Stimulated activated CD4-positive, alpha-beta T cell treated with anti-CD3 and anti-CD28 coated beads, Interleukin-4, amount 100 ng/mL, for 1 hour (primary cell): ENCODE measurements around the gene PPP1R12B.
"Not testable (repeated sequence)": the region's sequence is repeated elsewhere in the genome, so short reads cannot be mapped to it uniquely, and the experiment has no call there.

Source experiments
- DNase-seq: peaks from one replicate; pipeline ENCODE4 v3.0.0-alpha.2; 2020

Gene PPP1R12B

DNA sequence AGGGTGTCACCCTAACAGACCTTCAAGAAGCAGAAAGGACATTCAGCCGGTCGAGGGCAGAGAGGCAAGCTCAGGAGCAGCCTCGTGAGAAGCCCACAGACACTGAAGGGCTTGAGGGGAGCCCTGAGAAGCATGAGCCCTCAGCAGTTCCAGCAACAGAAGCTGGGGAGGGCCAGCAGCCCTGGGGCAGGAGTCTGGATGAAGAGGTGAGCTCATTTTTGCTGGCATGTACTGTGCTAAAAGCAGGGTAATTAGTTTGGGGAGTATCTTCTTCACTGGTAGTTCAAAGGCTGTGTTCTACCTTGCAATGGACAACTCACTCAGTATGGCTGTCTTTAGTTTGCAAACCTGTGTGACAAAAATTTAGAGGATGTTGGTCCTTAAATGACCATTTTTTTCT lies 144.6 kb downstream of the PPP1R12B start:
- DNase-seq: not testable (repeated sequence)

DNA sequence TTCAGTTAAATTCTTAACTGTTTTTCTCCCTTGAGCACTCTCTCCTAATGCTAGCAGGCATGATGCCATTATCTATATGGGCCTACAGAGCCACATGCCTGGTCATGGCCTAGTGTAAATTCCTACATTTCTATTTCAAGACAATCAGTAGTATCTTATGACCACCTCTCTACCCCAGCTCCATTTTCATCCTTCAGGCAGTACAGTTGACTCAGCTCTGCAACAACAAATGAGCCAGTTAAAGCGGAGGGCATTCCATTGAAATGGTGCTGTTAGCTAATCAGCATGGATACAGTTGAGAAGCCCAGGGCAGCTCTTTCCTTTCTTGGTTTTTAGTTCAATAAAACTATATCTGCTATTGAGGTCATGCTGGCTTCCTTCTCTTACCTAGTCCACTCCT lies 150.0 kb downstream of the PPP1R12B start:
- no peak for DNase-seq

DNA sequence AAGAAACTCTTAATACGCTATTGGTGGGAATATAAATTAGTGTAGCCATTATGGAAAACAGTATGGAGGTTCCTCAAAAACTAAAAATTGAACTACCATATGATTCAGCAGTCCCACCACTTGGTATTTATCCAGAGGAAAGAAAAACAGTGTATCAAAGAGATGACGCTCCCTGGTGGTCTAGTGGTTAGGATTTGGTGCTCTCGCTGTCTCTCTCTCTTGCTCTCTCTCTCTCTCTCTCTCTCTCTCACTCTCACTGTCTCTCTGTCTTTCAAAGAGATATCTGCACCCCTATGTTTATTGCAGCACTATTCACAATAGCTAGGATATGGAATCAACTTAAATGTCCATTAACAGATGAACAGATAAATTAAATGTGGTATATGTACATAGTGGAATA lies 151.5 kb downstream of the PPP1R12B start:
- not testable (repeated sequence) for DNase-seq

DNA sequence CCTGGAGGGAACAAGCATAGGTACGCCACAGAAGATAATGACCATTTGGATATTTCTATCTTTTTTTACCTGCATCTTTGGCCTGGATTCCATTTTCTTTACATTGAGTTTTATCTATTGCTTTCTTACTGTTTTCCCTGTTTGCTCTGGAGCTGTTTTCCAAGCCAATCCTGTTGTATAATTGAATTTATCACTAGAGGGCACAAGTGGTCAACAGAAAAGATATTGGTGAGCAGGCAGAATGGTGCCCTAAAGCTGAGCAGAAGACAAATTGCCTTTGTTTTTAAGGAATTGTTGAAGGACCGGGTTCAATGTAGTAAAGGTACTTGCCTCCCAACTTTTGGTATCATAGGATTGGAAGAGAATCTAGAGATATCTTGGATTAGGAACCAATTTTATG lies 152.8 kb downstream of the PPP1R12B start:
- no peak for DNase-seq

DNA sequence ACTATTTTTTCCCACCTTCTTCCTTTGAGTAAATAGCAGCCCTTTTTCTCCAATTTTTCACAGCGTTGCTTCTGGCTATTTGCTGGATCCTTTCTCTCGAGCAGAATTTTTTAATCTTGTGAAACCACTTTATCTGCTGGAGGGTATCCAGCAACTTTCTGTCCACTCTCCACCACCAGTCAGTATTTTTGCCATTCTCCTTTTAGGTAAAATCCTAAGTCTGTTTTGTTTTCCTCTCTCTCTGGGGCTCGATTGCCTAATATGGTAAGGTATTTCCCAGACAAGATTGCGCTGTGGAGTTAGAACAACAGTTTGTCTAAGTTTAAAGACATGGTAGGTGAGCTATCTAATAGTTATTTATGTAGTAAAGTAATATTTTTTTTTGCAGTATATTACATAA lies 156.9 kb downstream of the PPP1R12B start:
- DNase-seq: no peak

DNA sequence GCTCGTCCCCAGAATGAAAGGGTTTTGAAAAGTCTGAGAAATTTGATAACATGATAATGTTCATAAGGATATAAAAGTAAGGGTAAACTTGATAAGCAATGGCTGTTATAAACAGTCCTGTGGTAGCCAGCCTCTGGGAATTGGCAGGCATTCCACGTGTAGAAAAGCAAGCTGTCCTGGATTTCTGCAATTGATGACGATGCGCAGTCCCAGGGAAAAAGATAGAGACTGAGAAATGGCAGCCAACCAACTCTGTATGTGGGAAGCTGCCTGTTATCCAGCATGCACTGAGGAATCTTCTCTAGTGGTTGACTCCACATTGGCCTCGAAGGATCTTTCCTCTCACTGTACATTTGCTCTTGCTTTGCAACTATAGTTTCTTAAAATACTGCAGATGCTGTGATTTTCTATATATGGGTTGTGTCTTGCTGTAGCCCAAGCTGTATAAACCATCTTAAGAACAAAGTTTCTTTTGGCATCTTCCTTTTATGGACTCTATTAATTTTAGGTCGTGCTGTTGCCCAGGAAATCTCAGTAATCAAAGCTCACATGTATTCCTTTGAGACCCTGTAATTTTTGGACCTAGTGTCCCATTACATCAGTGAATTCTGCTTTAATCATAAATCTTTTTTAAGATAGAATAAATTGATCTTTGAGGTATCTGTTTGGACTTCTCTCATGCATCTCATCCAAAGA lies 157.5 kb downstream of the PPP1R12B start:
- DNase-seq: not testable (repeated sequence)

DNA sequence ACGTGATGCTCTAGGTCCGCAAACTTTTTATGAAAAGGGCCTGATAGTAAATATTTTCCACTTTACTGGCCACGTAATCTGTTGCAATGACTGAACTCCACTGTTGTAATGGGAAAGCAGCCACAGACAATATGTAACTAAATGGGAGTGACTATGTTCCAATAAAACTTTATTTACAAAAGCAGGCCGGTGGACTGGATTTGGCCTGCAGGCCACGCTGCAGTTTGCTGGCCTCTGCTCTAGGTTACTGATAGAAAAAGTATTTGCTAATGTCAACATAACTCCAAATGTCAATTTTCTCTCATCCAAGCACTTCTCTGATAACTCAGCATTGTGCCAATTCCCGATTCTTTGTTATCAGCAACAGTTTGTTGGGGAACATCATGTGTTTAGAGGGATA lies 160.4 kb downstream of the PPP1R12B start:
- DNase-seq: not testable (repeated sequence)

DNA sequence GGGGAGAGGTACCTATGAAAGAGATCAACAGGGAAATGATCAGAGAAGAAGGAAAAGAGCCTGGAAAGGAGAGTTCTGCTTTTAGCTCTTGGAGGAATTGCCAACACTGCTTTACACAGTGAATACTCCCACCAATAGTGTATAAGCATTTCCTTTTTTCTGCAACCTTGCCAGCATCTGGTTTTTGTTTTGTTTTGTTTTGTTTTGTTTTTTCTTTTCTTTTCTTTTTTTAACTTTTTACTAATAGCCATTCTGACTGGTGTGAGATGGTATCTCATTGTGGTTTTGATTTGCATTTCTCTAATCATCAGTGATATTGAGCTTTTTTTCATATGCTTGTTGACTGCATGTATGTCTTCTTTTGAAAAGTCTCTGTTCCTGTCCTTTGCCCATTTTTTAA lies 165.4 kb downstream of the PPP1R12B start:
- not testable (repeated sequence) for DNase-seq

DNA sequence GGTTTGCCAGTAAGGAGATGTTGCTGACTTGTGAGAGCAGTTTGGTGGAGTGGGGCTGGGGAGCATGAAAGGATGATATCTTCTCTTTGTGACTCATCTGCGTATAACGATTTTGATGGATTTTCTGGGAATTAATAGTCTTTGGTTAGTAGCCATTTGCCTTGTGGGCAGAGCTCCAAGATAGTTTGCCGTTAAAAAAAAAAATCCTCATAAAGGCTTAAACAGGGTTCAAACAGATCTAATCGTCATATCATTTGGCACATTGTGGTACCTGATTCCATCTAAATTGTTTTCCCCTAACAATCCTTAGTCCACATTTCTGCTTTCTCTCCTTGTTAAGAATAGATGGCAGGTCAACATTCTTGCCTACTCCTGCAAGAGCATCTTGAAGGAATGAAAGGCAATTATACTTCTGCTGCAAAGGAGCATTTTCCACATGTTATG lies 168.0 kb downstream of the PPP1R12B start:
- DNase-seq: no peak

DNA sequence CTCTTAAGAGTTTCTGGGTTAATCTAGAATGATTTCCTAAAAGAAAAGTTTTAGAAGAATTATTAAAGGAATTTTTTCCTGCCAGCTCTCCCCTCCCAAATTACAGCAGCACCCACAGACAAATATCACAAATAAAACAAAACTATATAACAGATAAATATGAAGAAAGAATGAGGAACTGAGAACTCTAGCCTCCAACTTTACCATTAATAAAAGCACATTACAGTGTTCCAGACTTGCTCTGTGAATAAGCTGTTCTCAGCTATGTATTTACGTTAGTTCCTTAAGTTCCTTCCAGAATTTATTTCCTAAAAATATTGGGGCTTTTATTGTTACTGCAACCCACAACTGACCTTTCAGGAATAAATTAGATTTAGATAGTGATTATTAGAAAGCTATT lies 168.6 kb downstream of the PPP1R12B start:
- DNase-seq: not testable (repeated sequence)

DNA sequence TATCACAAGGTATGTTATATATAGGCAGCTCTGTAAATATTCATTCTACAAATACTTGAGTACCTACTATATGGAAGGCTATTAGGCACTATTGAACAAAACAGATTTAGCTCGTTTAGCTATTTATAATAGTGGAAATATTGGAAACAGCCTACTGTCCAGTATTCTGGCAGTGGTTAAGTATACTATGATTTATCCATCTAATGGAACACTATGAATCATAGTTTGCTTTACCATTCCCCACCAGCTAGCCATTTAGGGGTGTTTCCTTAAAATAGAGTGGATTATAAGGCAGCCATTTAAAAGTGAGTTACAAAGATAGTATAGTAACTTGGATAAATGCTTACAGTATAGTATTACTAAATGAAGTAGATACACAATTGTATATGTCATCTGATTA lies 169.7 kb downstream of the PPP1R12B start:
- DNase-seq: not testable (repeated sequence)

DNA sequence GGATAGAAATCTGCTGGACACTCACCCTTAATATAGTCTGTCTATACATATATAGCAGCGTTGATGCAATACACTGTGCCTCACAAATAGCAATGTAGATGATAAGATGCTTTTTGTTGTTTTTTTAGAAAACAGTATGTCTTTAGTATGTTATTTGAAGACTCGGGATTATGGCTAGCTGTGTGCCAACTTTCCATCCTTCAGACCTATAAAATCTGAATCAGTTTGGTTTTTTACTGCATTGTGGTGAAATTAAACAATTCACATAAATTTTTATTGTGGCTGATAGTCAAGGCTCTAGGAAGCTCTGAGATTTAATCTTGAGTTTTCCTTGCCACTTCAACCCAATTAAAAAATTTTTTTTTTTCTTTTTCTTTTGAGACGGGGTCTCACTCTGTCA lies 170.4 kb downstream of the PPP1R12B start:
- not testable (repeated sequence) for DNase-seq

DNA sequence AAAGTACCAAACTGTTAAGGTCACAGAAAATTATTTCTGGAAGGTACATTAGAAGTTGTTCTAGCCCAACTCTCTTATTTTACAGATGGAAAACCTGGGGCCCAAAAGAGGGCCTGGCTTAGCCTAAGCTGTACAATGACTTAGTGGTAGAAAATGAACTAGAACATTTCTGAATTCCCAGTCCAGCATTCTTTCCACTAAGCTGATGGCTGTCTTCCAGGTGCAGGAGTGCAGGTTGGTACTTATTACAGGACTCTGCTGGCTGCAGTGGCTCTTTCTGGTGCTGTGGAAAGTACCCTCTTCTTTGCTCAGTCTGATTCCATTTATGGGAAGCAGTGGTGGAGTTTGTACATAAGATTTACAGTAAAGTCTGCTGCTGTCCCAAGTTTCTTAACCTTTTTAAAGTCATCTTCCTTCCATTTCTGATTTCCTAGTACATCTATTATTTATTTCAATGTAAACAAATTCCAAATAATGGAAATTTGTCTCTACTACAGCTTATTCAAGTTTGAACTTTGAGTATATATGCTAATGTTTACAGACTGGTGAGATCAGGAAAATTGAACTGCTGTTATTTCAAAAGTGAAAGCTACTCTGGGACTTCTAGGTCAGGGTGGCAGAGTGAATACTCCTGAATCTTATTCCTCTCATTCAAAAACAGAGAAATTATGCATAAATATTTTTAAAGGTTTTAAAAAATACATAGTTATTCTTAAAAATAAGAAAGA lies 171.8 kb downstream of the PPP1R12B start:
- DNase-seq: not testable (repeated sequence)

DNA sequence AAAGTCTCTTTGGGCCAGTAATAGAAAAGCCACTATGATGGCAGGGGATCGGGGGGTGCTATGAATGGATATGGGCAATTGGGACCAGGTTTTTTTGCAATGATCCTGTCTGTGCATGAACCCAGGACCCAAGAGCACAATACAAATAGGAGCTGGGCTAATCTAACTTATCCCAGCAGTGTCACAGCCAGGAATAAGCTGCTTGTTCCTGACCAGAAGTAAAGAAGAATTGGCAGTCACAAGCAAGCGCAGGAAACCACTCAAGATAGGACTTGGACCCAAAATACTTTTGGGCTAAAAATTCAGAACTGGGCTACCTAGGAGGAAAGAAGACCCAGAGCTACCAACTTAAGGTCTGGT lies 172.3 kb downstream of the PPP1R12B start:
- DNase-seq: not testable (repeated sequence)

DNA sequence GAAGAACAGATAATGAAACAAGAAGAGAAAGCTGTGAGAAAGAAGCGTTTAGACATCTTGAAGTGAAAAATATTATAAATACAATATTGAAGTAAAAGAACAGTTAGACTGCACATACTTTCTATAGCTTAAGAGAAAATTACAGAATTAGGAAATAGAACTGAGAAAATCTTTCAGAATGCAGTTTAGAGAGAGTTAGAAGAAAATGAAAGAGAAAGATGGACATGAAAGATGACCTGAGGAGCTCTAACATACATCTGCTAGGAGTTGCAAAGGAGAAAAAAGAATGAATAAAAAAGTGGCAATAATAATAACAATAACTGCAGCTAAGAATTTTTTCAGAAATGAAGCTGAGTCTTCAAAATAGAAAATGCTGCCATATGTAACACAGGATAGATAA lies 173.0 kb downstream of the PPP1R12B start:
- not testable (repeated sequence) for DNase-seq

DNA sequence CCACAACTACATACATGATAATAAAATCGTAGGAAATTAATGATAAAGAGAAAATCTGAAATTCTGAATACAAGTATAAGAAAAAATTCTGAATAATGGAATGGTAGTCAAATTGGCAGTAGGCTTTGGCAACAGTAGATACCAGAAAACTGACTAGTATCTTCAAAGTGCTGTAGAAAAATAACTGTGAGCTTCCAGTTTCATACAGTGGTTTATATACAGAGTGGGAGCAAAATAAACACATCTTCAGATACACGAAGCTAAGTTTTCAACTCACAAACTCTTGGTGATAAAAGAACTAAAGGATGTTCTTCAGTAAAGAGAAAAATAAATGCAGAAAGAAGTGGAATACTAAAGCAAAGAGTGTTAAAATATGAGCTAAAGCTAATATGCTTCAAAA lies 173.4 kb downstream of the PPP1R12B start:
- no peak for DNase-seq

DNA sequence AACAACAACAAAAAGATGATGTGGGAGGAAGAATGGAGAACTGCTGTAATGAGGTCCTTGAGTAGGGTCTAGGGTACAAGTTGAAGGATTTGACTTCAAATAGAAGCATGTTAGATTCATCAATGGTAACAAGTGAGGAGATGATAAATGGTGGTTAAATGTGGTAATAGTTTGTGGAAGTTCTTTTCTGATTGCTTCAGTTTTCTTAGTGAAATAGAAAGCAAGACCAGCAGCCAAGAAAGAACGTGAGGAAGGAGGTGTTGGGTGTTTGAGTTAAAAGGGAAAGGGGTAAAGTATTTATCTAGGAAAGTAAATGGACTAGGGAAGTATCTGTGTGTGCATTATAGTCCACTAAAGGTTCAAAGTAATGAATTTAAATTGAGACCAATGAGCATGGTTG lies 177.6 kb downstream of the PPP1R12B start:
- DNase-seq: not testable (repeated sequence)

DNA sequence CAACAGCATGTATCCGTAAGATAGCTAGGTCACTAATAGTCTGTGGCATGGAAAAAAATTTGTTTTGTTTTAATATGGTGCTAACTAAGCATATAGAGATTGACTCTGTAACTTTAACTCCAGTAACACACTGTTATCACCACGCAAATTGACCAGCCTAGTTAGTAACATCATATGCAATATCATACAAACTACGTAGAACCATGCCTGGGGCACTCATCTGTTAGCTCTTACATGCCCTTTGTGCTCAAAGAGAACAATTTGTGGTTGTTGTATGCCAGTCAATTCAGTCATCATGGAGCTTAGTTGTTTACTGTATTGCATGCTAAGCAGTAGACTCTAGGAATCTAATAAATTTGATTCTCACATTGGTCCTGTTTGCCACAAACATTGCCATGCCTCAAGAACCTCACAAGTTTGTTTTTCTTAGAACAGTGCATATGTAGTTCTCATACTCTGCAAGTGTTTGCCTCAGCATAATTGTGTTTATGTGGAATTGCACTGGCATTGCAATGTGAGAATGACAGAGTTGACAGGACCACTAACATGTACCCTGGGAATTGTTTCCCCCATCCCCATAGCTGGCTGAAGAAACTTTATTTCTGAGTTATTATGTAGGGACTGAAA lies 179.7 kb downstream of the PPP1R12B start:
- DNase-seq: not testable (repeated sequence)

DNA sequence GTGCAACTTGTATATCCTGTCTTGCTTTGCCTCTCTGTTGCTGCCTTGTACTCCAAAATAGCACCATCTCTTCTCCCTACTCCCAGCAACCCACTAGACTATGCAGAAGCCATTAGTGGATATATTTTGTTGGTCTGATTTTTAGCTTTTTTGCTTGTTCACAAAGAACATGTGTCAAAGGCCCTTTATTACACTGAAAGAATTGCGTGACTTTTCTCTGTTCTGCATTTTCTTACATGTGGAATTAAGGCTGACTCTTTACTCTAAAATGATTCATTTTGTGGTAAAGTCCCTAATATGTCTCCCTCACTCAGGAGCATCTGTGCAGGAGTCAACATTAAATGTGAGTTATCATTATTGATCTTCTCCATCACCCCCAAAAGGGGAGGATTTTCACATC lies 182.2 kb downstream of the PPP1R12B start:
- not testable (repeated sequence) for DNase-seq

DNA sequence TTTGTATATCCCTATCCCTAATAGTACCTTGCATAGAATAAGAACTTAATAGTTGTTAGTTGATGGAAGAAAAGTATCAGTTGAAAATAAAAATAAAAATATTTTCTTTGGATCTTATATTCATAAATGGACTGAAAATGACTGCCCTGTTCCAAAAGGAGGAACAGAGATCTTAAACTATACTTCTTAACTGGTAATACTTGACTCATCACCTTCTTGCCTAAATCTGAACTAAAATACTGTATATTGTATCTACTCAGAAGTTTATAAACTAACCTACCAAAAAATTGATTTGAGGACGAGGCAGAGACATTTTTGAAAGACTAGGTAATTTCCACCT lies 182.9 kb downstream of the PPP1R12B start:
- DNase-seq: no peak

DNA sequence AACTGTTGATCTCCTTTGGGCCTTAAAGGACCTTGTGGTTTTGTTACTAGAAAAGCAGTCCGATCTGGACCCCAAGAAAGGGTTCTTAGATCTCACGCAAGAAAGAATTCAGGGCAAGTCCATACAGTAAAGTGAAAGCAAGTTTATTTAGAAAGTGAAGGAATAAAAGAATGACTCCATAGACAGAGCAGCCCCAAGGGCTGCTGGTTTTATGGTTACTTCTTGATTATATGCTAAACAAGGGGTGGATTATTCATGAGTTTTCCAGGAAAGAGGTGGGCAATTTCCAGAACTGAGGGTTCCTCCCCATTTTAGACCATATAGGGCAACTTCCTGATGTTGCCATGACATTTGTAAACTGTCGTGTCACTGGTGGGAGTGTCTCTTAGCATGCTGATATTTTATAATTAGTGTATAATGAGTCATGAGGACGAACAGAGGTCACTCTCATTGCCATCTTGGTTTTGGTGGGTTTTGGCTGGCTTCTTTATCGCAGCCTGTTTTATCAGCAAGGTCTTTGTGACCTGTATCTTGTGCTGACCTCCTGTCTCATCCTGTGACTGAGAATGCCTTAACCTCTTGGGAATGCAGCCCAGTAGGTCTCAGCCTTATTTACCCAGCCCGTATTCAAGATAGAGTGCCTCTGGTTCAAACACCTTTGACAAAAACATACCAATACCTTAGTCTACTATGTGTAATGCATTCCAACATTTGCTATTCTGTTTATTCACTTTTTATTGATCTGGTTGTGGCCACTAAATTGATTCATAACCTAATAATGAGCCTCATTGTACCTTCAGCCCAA lies 183.5 kb downstream of the PPP1R12B start:
- not testable (repeated sequence) for DNase-seq

DNA sequence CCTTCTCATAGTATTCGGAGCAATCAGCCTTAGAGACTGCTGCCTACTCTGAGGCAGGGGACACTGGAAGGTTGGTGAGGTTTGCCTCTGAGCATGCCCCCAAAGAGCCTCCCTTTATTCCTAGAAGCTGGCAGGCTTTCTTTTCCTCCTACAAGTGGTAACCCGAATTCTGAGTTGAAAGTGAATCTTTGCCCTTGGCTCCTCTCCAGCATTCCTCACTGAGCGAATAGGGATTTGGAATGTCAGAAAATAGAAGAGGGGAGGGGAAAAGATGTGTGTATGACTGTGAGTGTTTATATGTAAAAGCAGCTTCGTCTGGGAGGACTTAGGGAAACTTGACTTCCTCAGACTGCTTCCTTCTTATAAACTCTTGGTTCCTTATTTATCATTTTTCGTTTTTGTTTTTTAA lies 190.7 kb downstream of the PPP1R12B start:
- DNase-seq: not testable (repeated sequence)

DNA sequence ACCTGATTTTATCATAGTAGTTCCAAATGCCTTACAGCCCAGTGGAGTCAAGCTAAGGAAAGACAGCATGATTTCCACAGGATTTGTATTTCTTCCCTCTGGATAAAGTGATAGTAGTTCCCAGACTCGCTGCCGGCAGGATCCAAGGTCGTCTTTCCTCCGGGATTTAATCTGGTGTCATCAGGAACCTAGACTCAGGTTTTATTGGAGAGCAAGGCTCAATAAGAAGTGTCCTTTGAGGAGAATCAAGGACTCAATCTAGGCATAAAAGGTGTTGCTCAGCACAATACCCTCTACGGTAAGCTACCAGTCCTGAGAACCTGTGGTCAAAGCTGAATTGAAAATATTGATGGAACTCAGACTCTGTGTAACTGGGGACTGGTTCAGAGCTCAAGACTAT lies 191.1 kb downstream of the PPP1R12B start:
- DNase-seq: not testable (repeated sequence)
